Spleen (tissue), 11 donors: ENCODE measurements around the gene GABRA6. TPM values are rescaled to one million over a fixed set of nuclear protein-coding genes. Genes with fewer than 3 reads are reported as not detected.
A peak's percentile ranks its signal among the peaks of the same experiment; 100 is the strongest.

ENCODE experiments used
- DNase-seq: peaks from one replicate; pipeline ENCODE4 v3.0.0-alpha.2; 2020
- H3K27ac ChIP-seq, 8 donors: fragments of 200-600 bp; sonication (generic) in 7 of 8; 1 replicate in 4 of 8; 2 replicates in 4 of 8; pipeline versions ENCODE4 v1.5.0 to v1.8.0; 2016 to 2021; ENCODE audit warnings: inconsistent platforms in 4 of 8, mild to moderate bottlenecking in 4 of 8, moderate library complexity in 1 of 8
- H3K27me3 ChIP-seq, 7 donors: fragments of 200-600 bp; sonication (generic) in 6 of 7; replicated peaks in 1 of 7; 1 replicate in 4 of 7; 2 replicates in 3 of 7; pipeline versions ENCODE4 v1.5.0 to v1.8.0; 2016 to 2021; ENCODE audit warnings: inconsistent platforms in 3 of 7, mild to moderate bottlenecking in 1 of 7
- H3K36me3 ChIP-seq, 6 donors: fragments of 200-600 bp; sonication (generic) in 5 of 6; 1 replicate in 4 of 6; 2 replicates in 2 of 6; pipeline versions ENCODE4 v1.5.0 to v1.8.0; 2016 to 2021; ENCODE audit warnings: inconsistent platforms in 2 of 6
- H3K4me1 ChIP-seq, 6 donors: fragments of 200-600 bp; sonication (generic) in 5 of 6; 1 replicate in 3 of 6; 2 replicates in 3 of 6; pipeline versions ENCODE4 v1.5.0 to v1.8.0; 2016 to 2021; ENCODE audit warnings: inconsistent platforms in 3 of 6
- H3K4me3 ChIP-seq, 8 donors: fragments of 200-600 bp; sonication (generic) in 7 of 8; 1 replicate in 4 of 8; 2 replicates in 4 of 8; pipeline versions ENCODE4 v1.5.0 to v1.8.0; 2016 to 2021; ENCODE audit warnings: inconsistent platforms in 4 of 8, mild to moderate bottlenecking in 4 of 8, moderate library complexity in 2 of 8
- H3K9me3 ChIP-seq, 8 donors: fragments of 200-600 bp; sonication (generic) in 7 of 8; 1 replicate in 4 of 8; 2 replicates in 4 of 8; pipeline versions ENCODE4 v1.5.0 to v1.8.0; 2016 to 2021; ENCODE audit warnings: inconsistent platforms in 4 of 8
- CTCF ChIP-seq, 11 experiments: fragments of 200-600 bp in 7 of 11; fragments of 450-650 bp in 4 of 11; sonication (generic) in 4 of 11; IDR thresholded peaks in 8 of 11; conservative IDR thresholded peaks in 3 of 11; 1 replicate in 7 of 11; 2 replicates in 4 of 11; pipeline versions ENCODE4 v1.4.0 to v1.8.0; 2016 to 2021; ENCODE audit warnings: antibody characterized with exemption in 11 of 11, inconsistent platforms in 4 of 11, mild to moderate bottlenecking in 1 of 11
- POLR2A ChIP-seq, 3 donors: fragments of 450-650 bp; IDR thresholded peaks; one replicate each; pipeline ENCODE4 v1.5.1; 2017; ENCODE audit warnings: antibody characterized with exemption in 3 of 3, mild to moderate bottlenecking in 1 of 3
- POLR2AphosphoS5 ChIP-seq, 3 donors: sonication (generic); formaldehyde crosslinking; IDR thresholded peaks; one replicate each; pipeline ENCODE4 v1.5.1; 2017; ENCODE audit warnings: antibody characterized with exemption in 3 of 3
- WGBS, 5 donors: extraction: QIAGEN DNeasy Blood & Tissue Kit in 3 of 5; methylation state at CpG; one replicate each; pipeline versions ENCODE4 v1.1.5 to v1.1.7; 2013 to 2018; 5-methylcytosine and 5-hydroxymethylcytosine counted together
- intact Hi-C: fragments of 100-400 bp; cut with DNase I; formaldehyde crosslinking; loops from one replicate; pipeline ENCODE4 v1.15.0; 2023; ENCODE audit warnings: low total_unique reads
- polyA plus RNA-seq, 3 donors: library from polyadenylated mRNA; stranded (reverse); fragments of 200-250 nt; gene quantifications; one replicate each; pipeline ENCODE4 v1.2.1, GENCODE V29; 2013
- total RNA-seq, 7 donors: library from RNA; depleted of rRNA in 3 of 7; stranded (reverse); fragments of >200 nt in 3 of 7; fragmentation: NEBNext Ultra II Directional in 4 of 7; extraction: Animal tissue kit (Norgen Biotek cat#: 25700) in 4 of 7; gene quantifications; one replicate each; pipeline versions ENCODE4 v1.1.0 to v1.2.1, GENCODE V29; 2016 to 2021
- donor health status: healthy with polysubstance abuse.
- donor health status: DM: no; HTN: no; CAD: no; lungs with moderate emphysema.
- donor health status: DM: no; HTN: no; CAD: no.
- donor health status: Bipolar disorder and iron deficiency.
- donor health status: healthy.
- donor health status: DM: no; HTN: no; CAD: no.
- donor health status: DM: yes; HTN: yes; CAD: no.

GABRA6 gene
- total and polyA plus RNA-seq, 10 donors = 0.07 TPM; not detected in 9

- TF ChIP-seq POLR2A (IDR thresholded peaks at IDR 0.05) (no peak), POLR2AphosphoS5 (IDR thresholded peaks at IDR 0.05) (no peak), CTCF (IDR thresholded peaks at IDR 0.05 in 8 of 11, conservative IDR thresholded peaks at IDR 0.05 in 3 of 11) (no peak)
- peaks cover 0 to 24% (median 14%) of the 10 kb centered on the region in 8 donors for H3K9me3 ChIP-seq
- no peaks in the 10 kb centered on the region for H3K4me1 ChIP-seq
- no peak for DNase-seq
- no peak overlapping the region for H3K4me3 ChIP-seq
- WGBS, 5 donors = 85 to 91% (median 88%) methylated on average over 1 of the region's 1 CpG
- H3K27ac ChIP-seq = no peak overlapping the region
- no peaks in the 10 kb centered on the region for H3K27me3 ChIP-seq
- H3K36me3 ChIP-seq = no peaks in the 10 kb centered on the region
- intact Hi-C loops = no loop called here
Observed at GRCh38 chr5:161740433-161740832, 54.9 kb downstream of the GABRA6 start.

GRCh38 chr5:161744276-161744675, 58.8 kb downstream of the GABRA6 start:
- 73 to 85% (median 80%) methylated on average over 1 to 2 of the region's 2 CpGs for WGBS, 5 donors
- H3K36me3 ChIP-seq = no peaks in the 10 kb centered on the region

GRCh38 chr5:161745392-161745791, 59.9 kb downstream of the GABRA6 start:
- Histone ChIP-seq H3K4me3 (no peak overlapping the region), H3K9me3 (peaks cover 0 to 28% (median 19%) of the 10 kb centered on the region in 8 donors), H3K36me3 (no peaks in the 10 kb centered on the region), H3K4me1 (no peaks in the 10 kb centered on the region), H3K27me3 (no peaks in the 10 kb centered on the region), H3K27ac (no peak overlapping the region)
- no peak for DNase-seq
- intact Hi-C loops = no loop called here
- WGBS, 5 donors = 51 to 69% (median 59%) methylated on average over 3 of the region's 3 CpGs
- TF ChIP-seq CTCF (IDR thresholded peaks at IDR 0.05 in 8 of 11, conservative IDR thresholded peaks at IDR 0.05 in 3 of 11) (no peak), POLR2AphosphoS5 (IDR thresholded peaks at IDR 0.05) (no peak), POLR2A (IDR thresholded peaks at IDR 0.05) (no peak)

More at GRCh38 chr5:161744276-161744675, 58.8 kb downstream of the GABRA6 start:
- TF ChIP-seq POLR2AphosphoS5 (IDR thresholded peaks at IDR 0.05) (no peak), POLR2A (IDR thresholded peaks at IDR 0.05) (no peak), CTCF (IDR thresholded peaks at IDR 0.05 in 8 of 11, conservative IDR thresholded peaks at IDR 0.05 in 3 of 11) (no peak)
- Histone ChIP-seq H3K9me3 (peaks cover 0 to 28% (median 19%) of the 10 kb centered on the region in 8 donors), H3K4me3 (no peak overlapping the region), H3K27ac (no peak overlapping the region), H3K4me1 (no peaks in the 10 kb centered on the region), H3K27me3 (no peaks in the 10 kb centered on the region)
- intact Hi-C loops = no loop called here
- peak; percentile 67 for DNase-seq

- Histone ChIP-seq H3K36me3 (no peaks in the 10 kb centered on the region), H3K4me3 (no peak overlapping the region), H3K9me3 (peaks cover 0 to 13% (median 2%) of the 10 kb centered on the region in 8 donors), H3K27ac (no peak overlapping the region), H3K4me1 (no peaks in the 10 kb centered on the region), H3K27me3 (no peaks in the 10 kb centered on the region)
- WGBS, 5 donors = 79 to 85% (median 82%) methylated on average over 10 of the region's 10 CpGs
- intact Hi-C loops = no loop called here
- TF ChIP-seq POLR2AphosphoS5 (IDR thresholded peaks at IDR 0.05) = no peak
- no peak for TF ChIP-seq POLR2A (IDR thresholded peaks at IDR 0.05)
- TF ChIP-seq CTCF (IDR thresholded peaks at IDR 0.05 in 8 of 11, conservative IDR thresholded peaks at IDR 0.05 in 3 of 11) = no peak
- peak; percentile 39 for DNase-seq
Observed at GRCh38 chr5:161751265-161751664, 65.7 kb downstream of the GABRA6 start.

Other genes starting within 250 kb of the GABRA6 start
- 10 to 100 TPM in 4 of 7 donors, 1 to 10 TPM in 3; 1.8 to 27.5 (median 10.8) TPM for gene GABRB2, start 139.0 kb upstream of the GABRA6 start, total RNA-seq
- under 1 TPM; 0.07 to 0.35 (median 0.14) TPM for gene GABRB2, start 139.0 kb upstream of the GABRA6 start, polyA plus RNA-seq
- gene GABRA1, start 162.4 kb downstream of the GABRA6 start, total RNA-seq = not detected
- gene GABRA1, start 162.4 kb downstream of the GABRA6 start, polyA plus RNA-seq = under 1 TPM in 1 of 3 donors, not detected in 2; 0.02 TPM